WTC11 (cell line): Measurements from ENCODE around the gene RAPGEF2. TPM values are rescaled to one million over a fixed set of nuclear protein-coding genes. Genes with fewer than 3 reads are reported as not detected.

ENCODE experiments used
- ATAC-seq: fragments of 200-7000 bp; cut with Tn5 transposase; 2 replicates; pipeline ENCODE4 v1.10.0; 2021; ENCODE audit warnings: mild to moderate bottlenecking, moderate library complexity
- CTCF ChIA-PET: fragments of 300-600 bp; sonication (Branson Sonifier 250); formaldehyde crosslinking; loops from one replicate; lab custom pipeline; 2021; ENCODE audit warnings: antibody characterized with exemption; lab: Charles Lee
- POLR2A ChIA-PET: fragments of 350-600 bp; sonication (Branson Sonifier 250); formaldehyde crosslinking; loops from one replicate; lab custom pipeline; 2021; ENCODE audit warnings: antibody characterized with exemption; lab: Charles Lee
- DNase-seq: peaks from one replicate; pipeline ENCODE4 v3.0.0; 2021; ENCODE audit warnings: low spot score
- H3K27ac Mint-ChIP-seq: 2 replicates; pipeline ENCODE4 v1.8.0; 2021; ENCODE audit warnings: mixed read lengths
- H3K27me3 Mint-ChIP-seq: 2 replicates; pipeline ENCODE4 v1.8.0; 2021; ENCODE audit warnings: low read depth, mild to moderate bottlenecking, moderate library complexity, mixed read lengths
- H3K36me3 Mint-ChIP-seq: 2 replicates; pipeline ENCODE4 v1.8.0; 2021; ENCODE audit warnings: mixed read lengths
- H3K4me1 Mint-ChIP-seq: 2 replicates; pipeline ENCODE4 v1.8.0; 2022; ENCODE audit warnings: mixed read lengths
- H3K4me3 Mint-ChIP-seq: 2 replicates; pipeline ENCODE4 v1.8.0; 2021; ENCODE audit warnings: mild to moderate bottlenecking, moderate library complexity, mixed read lengths
- H3K9me3 Mint-ChIP-seq: 2 replicates; pipeline ENCODE4 v1.8.0; 2021; ENCODE audit warnings: mixed read lengths
- ATF1 ChIP-seq: sonication (generic); formaldehyde crosslinking; IDR thresholded peaks from 2 replicates; pipeline ENCODE4 v1.8.1; 2023; ENCODE audit warnings: mild to moderate bottlenecking, moderate library complexity, missing genetic modification reagents
- ELF4 ChIP-seq: sonication (generic); formaldehyde crosslinking; IDR thresholded peaks from 2 replicates; pipeline ENCODE4 v1.8.1; 2022; ENCODE audit warnings: low read depth, mild to moderate bottlenecking, moderate library complexity, missing genetic modification reagents
- HMGA2 ChIP-seq: fragments of 250-450 bp; sonication (Bioruptor Pico); IDR thresholded peaks from 2 replicates; pipeline ENCODE4 v1.4.0; 2021; ENCODE audit warnings: mild to moderate bottlenecking, moderate library complexity
- MYBL2 ChIP-seq: sonication (generic); formaldehyde crosslinking; IDR thresholded peaks from 2 replicates; pipeline ENCODE4 v1.8.1; 2023; ENCODE audit warnings: mild to moderate bottlenecking, moderate library complexity, missing genetic modification reagents
- NFATC4 ChIP-seq: fragments of 250-450 bp; sonication (Bioruptor Pico); IDR thresholded peaks from 2 replicates; pipeline ENCODE4 v1.9.0; 2021; ENCODE audit warnings: mild to moderate bottlenecking
- NFYB ChIP-seq: sonication (generic); formaldehyde crosslinking; conservative IDR thresholded peaks from 2 replicates; pipeline ENCODE4 v1.8.0; 2022; ENCODE audit warnings: low read depth, missing genetic modification reagents
- NR2C2 ChIP-seq: sonication (generic); formaldehyde crosslinking; IDR thresholded peaks from 2 replicates; pipeline ENCODE4 v1.8.0; 2022; ENCODE audit warnings: mild to moderate bottlenecking, missing genetic modification reagents
- OVOL2 ChIP-seq: fragments of 250-450 bp; sonication (Bioruptor Pico); IDR thresholded peaks from 2 replicates; pipeline ENCODE4 v1.9.0; 2021; ENCODE audit warnings: mild to moderate bottlenecking, borderline replicate concordance
- RORB ChIP-seq: fragments of 250-450 bp; sonication (Bioruptor Pico); IDR thresholded peaks from 2 replicates; pipeline ENCODE4 v1.9.0; 2021; ENCODE audit warnings: mild to moderate bottlenecking
- SP1 ChIP-seq: sonication (generic); formaldehyde crosslinking; conservative IDR thresholded peaks from 2 replicates; pipeline ENCODE4 v1.8.1; 2022; ENCODE audit warnings: missing genetic modification reagents
- TEAD4 ChIP-seq: sonication (generic); formaldehyde crosslinking; IDR thresholded peaks from 2 replicates; pipeline ENCODE4 v1.8.0; 2022; ENCODE audit warnings: mild to moderate bottlenecking, missing genetic modification reagents
- TP53 ChIP-seq: sonication (generic); formaldehyde crosslinking; IDR thresholded peaks from 2 replicates; pipeline ENCODE4 v1.8.1; 2023; ENCODE audit warnings: mild to moderate bottlenecking, missing genetic modification reagents
- ZNF232 ChIP-seq: sonication (generic); formaldehyde crosslinking; IDR thresholded peaks from 2 replicates; pipeline ENCODE4 v1.8.0; 2022; ENCODE audit warnings: mild to moderate bottlenecking, missing genetic modification reagents
- ZNF396 ChIP-seq: fragments of 250-450 bp; sonication (Bioruptor Pico); IDR thresholded peaks from 2 replicates; pipeline ENCODE4 v1.8.0; 2021; ENCODE audit warnings: mild to moderate bottlenecking, moderate library complexity, borderline replicate concordance
- ZNF423 ChIP-seq: fragments of 250-450 bp; sonication (Bioruptor Pico); IDR thresholded peaks from 2 replicates; pipeline ENCODE4 v2.1.2; 2022; ENCODE audit warnings: mild to moderate bottlenecking, moderate library complexity
- total RNA-seq: library from RNA; stranded (reverse); gene quantifications from 3 replicates; pipeline ENCODE4 v1.2.3, GENCODE V29; 2021
- TF ChIP-seq, protein P1 (sequence below): sonication (generic); formaldehyde crosslinking; IDR thresholded peaks from 2 replicates; pipeline ENCODE4 v1.8.1; 2022; ENCODE audit warnings: low read depth, missing genetic modification reagents, borderline replicate concordance
- TF ChIP-seq, protein P2 (sequence below): sonication (generic); formaldehyde crosslinking; IDR thresholded peaks from 2 replicates; pipeline ENCODE4 v1.8.1; 2023; ENCODE audit warnings: mild to moderate bottlenecking, missing genetic modification reagents, borderline replicate concordance
- TF ChIP-seq, protein P3 (sequence below): sonication (generic); formaldehyde crosslinking; IDR thresholded peaks from 2 replicates; pipeline ENCODE4 v1.8.1; 2022; ENCODE audit warnings: missing genetic modification reagents, borderline replicate concordance
- TF ChIP-seq, protein P4 (sequence below): sonication (generic); formaldehyde crosslinking; conservative IDR thresholded peaks from 2 replicates; pipeline ENCODE4 v1.8.1; 2023; ENCODE audit warnings: mild to moderate bottlenecking, low read depth, missing genetic modification reagents, moderate library complexity
- TF ChIP-seq, protein P5 (sequence below): sonication (generic); formaldehyde crosslinking; IDR thresholded peaks from 2 replicates; pipeline ENCODE4 v1.8.1; 2022; ENCODE audit warnings: mild to moderate bottlenecking, missing genetic modification reagents, moderate library complexity, borderline replicate concordance
- TF ChIP-seq, protein P6 (sequence below): sonication (generic); formaldehyde crosslinking; conservative IDR thresholded peaks from 2 replicates; pipeline ENCODE4 v1.8.1; 2022; ENCODE audit warnings: mild to moderate bottlenecking, missing genetic modification reagents
- TF ChIP-seq, protein P7 (sequence below): sonication (generic); formaldehyde crosslinking; IDR thresholded peaks from 2 replicates; pipeline ENCODE4 v1.8.1; 2023; ENCODE audit warnings: mild to moderate bottlenecking, missing genetic modification reagents, moderate library complexity
- TF ChIP-seq, protein P8 (sequence below): sonication (generic); formaldehyde crosslinking; IDR thresholded peaks from 2 replicates; pipeline ENCODE4 v1.8.0; 2022; ENCODE audit warnings: mild to moderate bottlenecking, missing genetic modification reagents

RAPGEF2 gene
- total RNA-seq, 1 experiment from 2014 or later: 40.6 TPM

DNA sequence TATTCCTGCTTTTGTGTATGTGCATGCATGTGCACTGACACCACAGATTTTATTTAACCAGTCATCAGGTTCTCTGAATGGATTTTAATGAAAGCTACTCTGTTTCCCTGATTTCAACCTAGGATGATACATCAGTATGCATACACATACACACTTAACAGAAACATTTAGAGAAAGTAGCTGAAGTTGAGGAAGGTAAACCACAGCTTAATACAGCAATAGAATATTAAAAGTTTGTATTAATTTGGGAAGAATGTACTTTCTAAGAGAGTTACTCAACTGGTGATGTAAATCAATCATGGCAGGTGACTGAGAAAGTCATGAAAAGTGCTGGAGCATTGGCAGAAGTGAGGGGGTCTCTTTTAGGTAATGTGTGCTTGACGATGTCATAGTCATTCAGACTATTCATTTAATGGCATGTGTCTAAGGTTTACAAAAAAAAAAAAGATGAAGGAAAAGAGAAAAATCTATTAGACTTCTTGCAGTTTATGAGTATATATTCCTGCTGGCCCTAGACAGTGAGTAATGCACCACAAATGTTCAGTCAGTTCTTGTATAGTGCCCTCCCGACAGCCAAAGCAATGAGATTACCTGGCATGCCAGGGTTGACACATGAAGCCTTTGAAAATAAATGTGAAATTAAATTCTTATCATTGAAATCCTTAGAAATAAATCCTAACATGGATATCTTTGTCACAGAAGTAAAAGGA lies 187.6 kb downstream of the RAPGEF2 start:
- CTCF ChIA-PET: no interaction called here
- H3K9me3 Mint-ChIP-seq: no peaks in the 10 kb centered on the region
- H3K27me3 Mint-ChIP-seq: no peaks in the 10 kb centered on the region
- POLR2A ChIA-PET: no interaction called here
- H3K27ac Mint-ChIP-seq: no peak overlapping the region
- no peak overlapping the region for H3K4me3 Mint-ChIP-seq
- ATAC-seq: no peak
- H3K36me3 Mint-ChIP-seq: no peaks in the 10 kb centered on the region
- no peak for DNase-seq
- peaks cover 14% of the 10 kb centered on the region for H3K4me1 Mint-ChIP-seq
- no peak for TF ChIP-seq NFATC4 (CRISPR knock-in tag)
- no peak for TF ChIP-seq NFYB
- TF ChIP-seq NR2C2: no peak
- TF ChIP-seq, protein P1, sequence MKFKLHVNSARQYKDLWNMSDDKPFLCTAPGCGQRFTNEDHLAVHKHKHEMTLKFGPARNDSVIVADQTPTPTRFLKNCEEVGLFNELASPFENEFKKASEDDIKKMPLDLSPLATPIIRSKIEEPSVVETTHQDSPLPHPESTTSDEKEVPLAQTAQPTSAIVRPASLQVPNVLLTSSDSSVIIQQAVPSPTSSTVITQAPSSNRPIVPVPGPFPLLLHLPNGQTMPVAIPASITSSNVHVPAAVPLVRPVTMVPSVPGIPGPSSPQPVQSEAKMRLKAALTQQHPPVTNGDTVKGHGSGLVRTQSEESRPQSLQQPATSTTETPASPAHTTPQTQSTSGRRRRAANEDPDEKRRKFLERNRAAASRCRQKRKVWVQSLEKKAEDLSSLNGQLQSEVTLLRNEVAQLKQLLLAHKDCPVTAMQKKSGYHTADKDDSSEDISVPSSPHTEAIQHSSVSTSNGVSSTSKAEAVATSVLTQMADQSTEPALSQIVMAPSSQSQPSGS (CRISPR knock-in tag): no peak
- TF ChIP-seq SP1 (CRISPR knock-in tag): no peak
- TF ChIP-seq, protein P2, sequence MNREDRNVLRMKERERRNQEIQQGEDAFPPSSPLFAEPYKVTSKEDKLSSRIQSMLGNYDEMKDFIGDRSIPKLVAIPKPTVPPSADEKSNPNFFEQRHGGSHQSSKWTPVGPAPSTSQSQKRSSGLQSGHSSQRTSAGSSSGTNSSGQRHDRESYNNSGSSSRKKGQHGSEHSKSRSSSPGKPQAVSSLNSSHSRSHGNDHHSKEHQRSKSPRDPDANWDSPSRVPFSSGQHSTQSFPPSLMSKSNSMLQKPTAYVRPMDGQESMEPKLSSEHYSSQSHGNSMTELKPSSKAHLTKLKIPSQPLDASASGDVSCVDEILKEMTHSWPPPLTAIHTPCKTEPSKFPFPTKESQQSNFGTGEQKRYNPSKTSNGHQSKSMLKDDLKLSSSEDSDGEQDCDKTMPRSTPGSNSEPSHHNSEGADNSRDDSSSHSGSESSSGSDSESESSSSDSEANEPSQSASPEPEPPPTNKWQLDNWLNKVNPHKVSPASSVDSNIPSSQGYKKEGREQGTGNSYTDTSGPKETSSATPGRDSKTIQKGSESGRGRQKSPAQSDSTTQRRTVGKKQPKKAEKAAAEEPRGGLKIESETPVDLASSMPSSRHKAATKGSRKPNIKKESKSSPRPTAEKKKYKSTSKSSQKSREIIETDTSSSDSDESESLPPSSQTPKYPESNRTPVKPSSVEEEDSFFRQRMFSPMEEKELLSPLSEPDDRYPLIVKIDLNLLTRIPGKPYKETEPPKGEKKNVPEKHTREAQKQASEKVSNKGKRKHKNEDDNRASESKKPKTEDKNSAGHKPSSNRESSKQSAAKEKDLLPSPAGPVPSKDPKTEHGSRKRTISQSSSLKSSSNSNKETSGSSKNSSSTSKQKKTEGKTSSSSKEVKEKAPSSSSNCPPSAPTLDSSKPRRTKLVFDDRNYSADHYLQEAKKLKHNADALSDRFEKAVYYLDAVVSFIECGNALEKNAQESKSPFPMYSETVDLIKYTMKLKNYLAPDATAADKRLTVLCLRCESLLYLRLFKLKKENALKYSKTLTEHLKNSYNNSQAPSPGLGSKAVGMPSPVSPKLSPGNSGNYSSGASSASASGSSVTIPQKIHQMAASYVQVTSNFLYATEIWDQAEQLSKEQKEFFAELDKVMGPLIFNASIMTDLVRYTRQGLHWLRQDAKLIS (CRISPR knock-in tag): no peak
- no peak for TF ChIP-seq ZNF396 (CRISPR knock-in tag)
- TF ChIP-seq, protein P3, sequence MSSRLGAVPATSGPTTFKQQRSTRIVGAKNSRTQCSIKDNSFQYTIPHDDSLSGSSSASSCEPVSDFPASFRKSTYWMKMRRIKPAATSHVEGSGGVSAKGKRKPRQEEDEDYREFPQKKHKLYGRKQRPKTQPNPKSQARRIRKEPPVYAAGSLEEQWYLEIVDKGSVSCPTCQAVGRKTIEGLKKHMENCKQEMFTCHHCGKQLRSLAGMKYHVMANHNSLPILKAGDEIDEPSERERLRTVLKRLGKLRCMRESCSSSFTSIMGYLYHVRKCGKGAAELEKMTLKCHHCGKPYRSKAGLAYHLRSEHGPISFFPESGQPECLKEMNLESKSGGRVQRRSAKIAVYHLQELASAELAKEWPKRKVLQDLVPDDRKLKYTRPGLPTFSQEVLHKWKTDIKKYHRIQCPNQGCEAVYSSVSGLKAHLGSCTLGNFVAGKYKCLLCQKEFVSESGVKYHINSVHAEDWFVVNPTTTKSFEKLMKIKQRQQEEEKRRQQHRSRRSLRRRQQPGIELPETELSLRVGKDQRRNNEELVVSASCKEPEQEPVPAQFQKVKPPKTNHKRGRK (CRISPR knock-in tag): no peak
- no peak for TF ChIP-seq TEAD4 (CRISPR knock-in tag)
- no peak for TF ChIP-seq RORB
- TF ChIP-seq, all 79 proteins: peak for 0

DNA sequence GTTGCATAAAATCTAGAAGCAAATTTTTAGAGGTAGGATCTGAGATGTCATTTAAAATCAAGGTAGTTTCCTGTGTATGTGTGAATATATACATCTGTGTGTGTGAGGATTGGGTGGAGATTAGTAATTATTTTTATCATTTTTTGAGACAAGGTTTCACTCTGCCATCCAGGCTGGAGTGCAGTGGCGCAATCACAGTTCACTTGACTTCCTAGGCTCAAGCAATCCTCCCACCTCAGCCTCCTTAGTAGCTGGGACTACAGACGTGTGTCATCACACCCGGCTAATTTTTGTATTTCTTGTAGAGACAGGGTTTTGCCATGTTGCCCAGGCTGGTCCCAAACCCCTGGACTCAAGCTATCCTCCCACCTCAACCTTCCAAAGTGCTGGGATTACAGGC lies 188.3 kb downstream of the RAPGEF2 start:
- no peak for DNase-seq
- H3K36me3 Mint-ChIP-seq: no peaks in the 10 kb centered on the region
- ChIA-PET POLR2A (no interaction called here), CTCF (no interaction called here)
- H3K27ac Mint-ChIP-seq: no peak overlapping the region; the same call in 1 of the 2 replicates
- H3K4me1 Mint-ChIP-seq: peaks cover 14% of the 10 kb centered on the region
- ATAC-seq: no peak
- H3K9me3 Mint-ChIP-seq: no peaks in the 10 kb centered on the region
- no peak overlapping the region for H3K4me3 Mint-ChIP-seq
- H3K27me3 Mint-ChIP-seq: no peaks in the 10 kb centered on the region
- TF ChIP-seq ZNF396 (CRISPR knock-in tag) (no peak), ELF4 (CRISPR knock-in tag) (no peak), TP53 (CRISPR knock-in tag) (no peak), ZNF423 (CRISPR knock-in tag) (no peak), MYBL2 (CRISPR knock-in tag) (no peak), OVOL2 (CRISPR knock-in tag) (no peak), HMGA2 (CRISPR knock-in tag) (no peak), ATF1 (no peak), NFATC4 (CRISPR knock-in tag) (no peak), ZNF232 (CRISPR knock-in tag) (no peak)
- TF ChIP-seq, protein P4, sequence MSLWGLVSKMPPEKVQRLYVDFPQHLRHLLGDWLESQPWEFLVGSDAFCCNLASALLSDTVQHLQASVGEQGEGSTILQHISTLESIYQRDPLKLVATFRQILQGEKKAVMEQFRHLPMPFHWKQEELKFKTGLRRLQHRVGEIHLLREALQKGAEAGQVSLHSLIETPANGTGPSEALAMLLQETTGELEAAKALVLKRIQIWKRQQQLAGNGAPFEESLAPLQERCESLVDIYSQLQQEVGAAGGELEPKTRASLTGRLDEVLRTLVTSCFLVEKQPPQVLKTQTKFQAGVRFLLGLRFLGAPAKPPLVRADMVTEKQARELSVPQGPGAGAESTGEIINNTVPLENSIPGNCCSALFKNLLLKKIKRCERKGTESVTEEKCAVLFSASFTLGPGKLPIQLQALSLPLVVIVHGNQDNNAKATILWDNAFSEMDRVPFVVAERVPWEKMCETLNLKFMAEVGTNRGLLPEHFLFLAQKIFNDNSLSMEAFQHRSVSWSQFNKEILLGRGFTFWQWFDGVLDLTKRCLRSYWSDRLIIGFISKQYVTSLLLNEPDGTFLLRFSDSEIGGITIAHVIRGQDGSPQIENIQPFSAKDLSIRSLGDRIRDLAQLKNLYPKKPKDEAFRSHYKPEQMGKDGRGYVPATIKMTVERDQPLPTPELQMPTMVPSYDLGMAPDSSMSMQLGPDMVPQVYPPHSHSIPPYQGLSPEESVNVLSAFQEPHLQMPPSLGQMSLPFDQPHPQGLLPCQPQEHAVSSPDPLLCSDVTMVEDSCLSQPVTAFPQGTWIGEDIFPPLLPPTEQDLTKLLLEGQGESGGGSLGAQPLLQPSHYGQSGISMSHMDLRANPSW (CRISPR knock-in tag): no peak
- TF ChIP-seq, protein P5, sequence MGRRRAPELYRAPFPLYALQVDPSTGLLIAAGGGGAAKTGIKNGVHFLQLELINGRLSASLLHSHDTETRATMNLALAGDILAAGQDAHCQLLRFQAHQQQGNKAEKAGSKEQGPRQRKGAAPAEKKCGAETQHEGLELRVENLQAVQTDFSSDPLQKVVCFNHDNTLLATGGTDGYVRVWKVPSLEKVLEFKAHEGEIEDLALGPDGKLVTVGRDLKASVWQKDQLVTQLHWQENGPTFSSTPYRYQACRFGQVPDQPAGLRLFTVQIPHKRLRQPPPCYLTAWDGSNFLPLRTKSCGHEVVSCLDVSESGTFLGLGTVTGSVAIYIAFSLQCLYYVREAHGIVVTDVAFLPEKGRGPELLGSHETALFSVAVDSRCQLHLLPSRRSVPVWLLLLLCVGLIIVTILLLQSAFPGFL (CRISPR knock-in tag): no peak
- TF ChIP-seq, protein P6, sequence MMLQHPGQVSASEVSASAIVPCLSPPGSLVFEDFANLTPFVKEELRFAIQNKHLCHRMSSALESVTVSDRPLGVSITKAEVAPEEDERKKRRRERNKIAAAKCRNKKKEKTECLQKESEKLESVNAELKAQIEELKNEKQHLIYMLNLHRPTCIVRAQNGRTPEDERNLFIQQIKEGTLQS (CRISPR knock-in tag): no peak
- TF ChIP-seq, protein P7, sequence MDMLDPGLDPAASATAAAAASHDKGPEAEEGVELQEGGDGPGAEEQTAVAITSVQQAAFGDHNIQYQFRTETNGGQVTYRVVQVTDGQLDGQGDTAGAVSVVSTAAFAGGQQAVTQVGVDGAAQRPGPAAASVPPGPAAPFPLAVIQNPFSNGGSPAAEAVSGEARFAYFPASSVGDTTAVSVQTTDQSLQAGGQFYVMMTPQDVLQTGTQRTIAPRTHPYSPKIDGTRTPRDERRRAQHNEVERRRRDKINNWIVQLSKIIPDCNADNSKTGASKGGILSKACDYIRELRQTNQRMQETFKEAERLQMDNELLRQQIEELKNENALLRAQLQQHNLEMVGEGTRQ (CRISPR knock-in tag): no peak
- TF ChIP-seq, protein P8, sequence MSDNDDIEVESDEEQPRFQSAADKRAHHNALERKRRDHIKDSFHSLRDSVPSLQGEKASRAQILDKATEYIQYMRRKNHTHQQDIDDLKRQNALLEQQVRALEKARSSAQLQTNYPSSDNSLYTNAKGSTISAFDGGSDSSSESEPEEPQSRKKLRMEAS (CRISPR knock-in tag): no peak
